ENCODE results near the gene CENPA. TPM values are rescaled to one million over a fixed set of nuclear protein-coding genes. Genes with fewer than 3 reads are reported as not detected.
A peak's percentile ranks its signal among the peaks of the same experiment; 100 is the strongest.

The CENPA gene
- total RNA-seq, 1 experiment from 2014 or later: 45.8 TPM

DNA sequence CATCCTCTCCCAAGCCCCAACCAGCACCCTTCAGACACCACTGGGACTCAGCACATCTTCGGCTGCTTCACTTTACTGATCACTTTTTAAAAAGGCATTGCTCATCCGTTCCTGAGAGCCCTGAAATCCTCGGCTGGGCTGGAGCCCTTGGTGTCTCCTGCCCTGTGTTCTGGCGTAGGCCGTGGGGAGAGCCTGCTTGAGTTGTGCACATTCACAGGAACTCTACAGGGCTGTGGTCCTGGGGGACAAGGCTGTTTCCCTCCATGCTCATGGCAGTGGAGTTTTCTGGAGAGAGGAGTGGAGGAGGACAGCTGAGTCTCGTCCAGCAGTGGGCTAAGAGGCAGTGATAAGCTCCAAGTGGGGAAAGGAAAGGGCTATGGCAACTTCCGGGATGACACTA lies 15.9 kb downstream of the CENPA start:
- H3K27me3 ChIP-seq (ENCODE audit: insufficient read depth, low read length): no peaks in the 10 kb centered on the region
- peaks cover 0 to 25% of the 10 kb centered on the region in 2 experiments; a peak in 2 of 4 replicates for H3K4me1 ChIP-seq (ENCODE audit: control insufficient read depth in 1 of 2, insufficient read depth in 2 of 2, low read length in 2 of 2)
- no peak overlapping the region for H3K4me3 ChIP-seq (replicated peaks in 1 of 2; ENCODE audit: low read depth in 1 of 2, low read length in 2 of 2)
- H3K9ac ChIP-seq (ENCODE audit: low read length): no peak overlapping the region
- intact Hi-C loops (cut with micrococcal nuclease): no loop called here
- no peak overlapping the region for H2AFZ ChIP-seq (ENCODE audit: low read depth, low read length, poor library complexity, severe bottlenecking)
- CTCF ChIA-PET: no interaction called here
- DNase-seq (ENCODE audit: low read depth, low spot score) (no peak), ATAC-seq (no peak)
- RAD21 ChIA-PET (ENCODE audit: low non-redundant PET in 1 of 2, low total read pairs in 2 of 2, uncharacterized antibody in 2 of 2, unreplicated experiment in 2 of 2): no interaction called here
- no peaks in the 10 kb centered on the region for H3K79me2 ChIP-seq (ENCODE audit: insufficient read depth, low read length)
- peaks cover 0 to 17% of the 10 kb centered on the region in 2 experiments; a peak in 3 of 4 replicates for H3K36me3 ChIP-seq (ENCODE audit: control insufficient read depth in 1 of 2, insufficient read depth in 2 of 2, low read length in 2 of 2)
- TF ChIP-seq CEBPB (IDR thresholded peaks at IDR 0.05; ENCODE audit: low read depth) (no peak), POLR2A (IDR thresholded peaks at IDR 0.05; ENCODE audit: borderline replicate concordance, extremely low read depth, insufficient read depth, insufficient read length) (no peak), ELF1 (IDR thresholded peaks at IDR 0.05; ENCODE audit: borderline replicate concordance, low read depth) (no peak), YY1 (IDR thresholded peaks at IDR 0.05; ENCODE audit: extremely low read depth, insufficient replicate concordance, low read depth, low read length) (no peak), SRF (IDR thresholded peaks at IDR 0.05; ENCODE audit: low read depth) (no peak), SP1 (IDR thresholded peaks at IDR 0.05; ENCODE audit: low read depth) (no peak)
- TF ChIP-seq, protein P1, sequence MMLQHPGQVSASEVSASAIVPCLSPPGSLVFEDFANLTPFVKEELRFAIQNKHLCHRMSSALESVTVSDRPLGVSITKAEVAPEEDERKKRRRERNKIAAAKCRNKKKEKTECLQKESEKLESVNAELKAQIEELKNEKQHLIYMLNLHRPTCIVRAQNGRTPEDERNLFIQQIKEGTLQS (IDR thresholded peaks at IDR 0.05): no peak
- TF ChIP-seq, protein P2, sequence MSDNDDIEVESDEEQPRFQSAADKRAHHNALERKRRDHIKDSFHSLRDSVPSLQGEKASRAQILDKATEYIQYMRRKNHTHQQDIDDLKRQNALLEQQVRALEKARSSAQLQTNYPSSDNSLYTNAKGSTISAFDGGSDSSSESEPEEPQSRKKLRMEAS (IDR thresholded peaks at IDR 0.05): no peak
- H3K4me2 ChIP-seq (ENCODE audit: low read length): no peak overlapping the region
- H3K9me2 ChIP-seq (ENCODE audit: insufficient read depth): no peaks in the 10 kb centered on the region
- H3K27ac ChIP-seq (ENCODE audit: low read depth, low read length): no peak overlapping the region
- no peaks in the 10 kb centered on the region for H3K9me3 ChIP-seq (ENCODE audit: control insufficient read depth in 1 of 2, insufficient read depth in 1 of 2, low read depth in 1 of 2, low read length in 2 of 2)
- no TSS peak for BruUV-seq (replicated peaks)
- H4K20me1 ChIP-seq (ENCODE audit: insufficient read depth): no peaks in the 10 kb centered on the region
- POLR2A ChIA-PET: no interaction called here

DNA sequence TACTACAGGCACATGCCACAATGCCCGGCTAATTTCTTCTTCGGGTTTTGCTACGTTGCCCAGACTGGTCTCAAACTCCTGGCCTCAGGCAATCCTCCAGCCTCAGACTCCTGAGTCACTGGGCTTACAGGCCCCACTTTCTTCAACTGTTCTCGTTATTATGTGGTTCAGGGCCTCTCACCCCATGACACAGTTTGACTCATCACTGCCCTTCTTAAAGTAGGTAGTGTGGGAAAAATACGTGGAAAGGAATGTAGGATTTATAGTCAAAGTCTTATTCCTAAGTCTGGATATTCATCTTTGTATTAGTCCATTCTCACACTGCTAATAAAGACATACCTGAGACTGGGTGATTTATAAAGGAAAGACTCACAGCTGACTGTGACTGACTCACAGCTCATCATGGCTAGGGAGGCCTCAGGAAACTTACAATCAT lies 19.4 kb downstream of the CENPA start:
- H3K4me2 ChIP-seq (ENCODE audit: low read length): peak overlapping the region; percentile 47
- peak overlapping the region; percentile 31 for H2AFZ ChIP-seq (ENCODE audit: low read depth, low read length, poor library complexity, severe bottlenecking)
- intact Hi-C loops (cut with micrococcal nuclease): no loop called here
- DNase-seq (ENCODE audit: low read depth, low spot score): peak; percentile 39
- ChIA-PET POLR2A (no interaction called here), RAD21 (ENCODE audit: low non-redundant PET in 1 of 2, low total read pairs in 2 of 2, uncharacterized antibody in 2 of 2, unreplicated experiment in 2 of 2) (no interaction called here), CTCF (no interaction called here)
- H3K27ac ChIP-seq (ENCODE audit: low read depth, low read length): no peak overlapping the region
- no TSS peak for BruUV-seq (replicated peaks)
- peaks cover 0 to 8% of the 10 kb centered on the region in 2 experiments; a peak in 3 of 4 replicates for H3K36me3 ChIP-seq (ENCODE audit: control insufficient read depth in 1 of 2, insufficient read depth in 2 of 2, low read length in 2 of 2)
- H3K9me3 ChIP-seq (ENCODE audit: control insufficient read depth in 1 of 2, insufficient read depth in 1 of 2, low read depth in 1 of 2, low read length in 2 of 2): no peaks in the 10 kb centered on the region
- peak; percentile 78 for ATAC-seq
- H3K79me2 ChIP-seq (ENCODE audit: insufficient read depth, low read length): no peaks in the 10 kb centered on the region
- TF ChIP-seq, protein P1 (IDR thresholded peaks at IDR 0.05): no peak; the same call in 1 of the 2 replicates
- TF ChIP-seq JUND (IDR thresholded peaks at IDR 0.05) (peak; percentile 54; the same call in 1 of the 2 replicates), FOSL1 (IDR thresholded peaks at IDR 0.05; ENCODE audit: low read depth) (peak; percentile 77), RAD21 (IDR thresholded peaks at IDR 0.05; ENCODE audit: low read depth) (no peak), SP1 (IDR thresholded peaks at IDR 0.05; ENCODE audit: low read depth) (peak; percentile 45; the same call in 1 of the 2 replicates)
- H3K9me2 ChIP-seq (ENCODE audit: insufficient read depth): no peaks in the 10 kb centered on the region
- H3K4me3 ChIP-seq (replicated peaks in 1 of 2; ENCODE audit: low read depth in 1 of 2, low read length in 2 of 2): no peak overlapping the region
- H4K20me1 ChIP-seq (ENCODE audit: insufficient read depth): no peaks in the 10 kb centered on the region
- H3K27me3 ChIP-seq (ENCODE audit: insufficient read depth, low read length): no peaks in the 10 kb centered on the region
- no peak overlapping the region for H3K9ac ChIP-seq (ENCODE audit: low read length)
- H3K4me1 ChIP-seq (ENCODE audit: control insufficient read depth in 1 of 2, insufficient read depth in 2 of 2, low read length in 2 of 2): peaks cover 0 to 25% of the 10 kb centered on the region in 2 experiments; a peak in 2 of 4 replicates

Measured in HCT116 (cell line).